ENCODE results near the gene VCAM1. TPM values are rescaled to one million over a fixed set of nuclear protein-coding genes. Genes with fewer than 3 reads are reported as not detected.

Gene VCAM1
- total and polyA plus RNA-seq, 2 of the 8 experiments (the other 6 are each of a cell fraction or from before 2014, with no cell fraction given), result 0.21 TPM; not detected in 1

GRCh38 chr1:100762461-100762860 is 42.9 kb downstream of the VCAM1 start:
- no peaks in the 10 kb centered on the region for H4K20me1 ChIP-seq (replicated peaks in 1 of 2; ENCODE audit: control insufficient read depth in 1 of 2, insufficient read depth in 2 of 2, low read length in 2 of 2)
- no peak overlapping the region for H3K18ac ChIP-seq (ENCODE audit: extremely low read depth, low read length)
- H2AFZ ChIP-seq (ENCODE audit: low read length), result no peak overlapping the region
- H3K56ac ChIP-seq (replicated peaks; ENCODE audit: insufficient read length, low read depth, low read length), result no peak overlapping the region
- H2BK15ac ChIP-seq (ENCODE audit: low read length), result no peak overlapping the region
- no peak overlapping the region for H2BK12ac ChIP-seq (ENCODE audit: low read depth, low read length)
- H2AK5ac ChIP-seq (ENCODE audit: low read depth, low read length), result no peak overlapping the region
- FAIRE-seq, result no peak
- no peak overlapping the region for H4K8ac ChIP-seq (ENCODE audit: extremely low read depth, insufficient read depth, low read length)
- no peaks in the 10 kb centered on the region for H3K9me3 ChIP-seq (ENCODE audit: insufficient read depth in 2 of 2, low read depth in 1 of 2, low read length in 1 of 2)
- no peaks in the 10 kb centered on the region for H3K36me3 ChIP-seq (ENCODE audit: control insufficient read depth in 2 of 4, insufficient read depth in 4 of 4, low read length in 3 of 4)
- no peak overlapping the region for H2BK120ac ChIP-seq (replicated peaks; ENCODE audit: low read depth, low read length)
- no peak overlapping the region for H3K27ac ChIP-seq (ENCODE audit: low read depth, low read length)
- no peak overlapping the region for H2BK5ac ChIP-seq (ENCODE audit: low read depth, low read length)
- CTCF ChIA-PET (ENCODE audit: partially characterized antibody), result no interaction called here
- H3K4me1 ChIP-seq (replicated peaks in 1 of 4; ENCODE audit: control insufficient read depth in 3 of 4, insufficient read depth in 4 of 4, low read length in 3 of 4), result no peaks in the 10 kb centered on the region
- H3K14ac ChIP-seq (ENCODE audit: insufficient read length), result no peak overlapping the region
- no peaks in the 10 kb centered on the region for H3K79me1 ChIP-seq (ENCODE audit: low read depth, low read length)
- H3K4me2 ChIP-seq (ENCODE audit: insufficient read depth in 1 of 2, low read depth in 2 of 2, low read length in 2 of 2), result no peak overlapping the region
- no peak for TF ChIP-seq RFX5 (IDR thresholded peaks at IDR 0.05; ENCODE audit: borderline replicate concordance, low read depth, low read length)
- POLR2A ChIA-PET (ENCODE audit: partially characterized antibody), result no interaction called here
- no peak overlapping the region for H3K9ac ChIP-seq (replicated peaks in 1 of 4; ENCODE audit: extremely low read depth in 1 of 4, low read depth in 3 of 4, low read length in 3 of 4)
- H3K79me2 ChIP-seq (ENCODE audit: control insufficient read depth in 1 of 2, insufficient read depth in 2 of 2, low read length in 2 of 2), result no peaks in the 10 kb centered on the region
- no peak overlapping the region for H2BK20ac ChIP-seq (ENCODE audit: low read length)
- no peak overlapping the region for H4K5ac ChIP-seq (ENCODE audit: insufficient read length, low read depth, low read length)
- no peak overlapping the region for H3K23ac ChIP-seq (ENCODE audit: insufficient read length)
- WGBS, 2 experiments (ENCODE audit: extremely low coverage in 1 of 2, insufficient coverage in 1 of 2, insufficient read length in 1 of 2, insufficient replicate concordance in 2 of 2, low coverage in 1 of 2, low lambda C conversion rate in 2 of 2, missing lambda C conversion rate in 1 of 2), result 70% methylated on average over 2 of the region's 2 CpGs; no CpG with 5 or more reads in 1 of the 2 experiments
- no peak for DNase-seq (ENCODE audit: low read depth in 1 of 2, low spot score in 2 of 2)
- no peak overlapping the region for H3K4ac ChIP-seq (replicated peaks; ENCODE audit: insufficient read length, low read depth, low read length)
- H3K4me3 ChIP-seq (ENCODE audit: extremely low read depth in 1 of 4, insufficient read depth in 2 of 4, low read depth in 3 of 4, low read length in 4 of 4), result no peak overlapping the region
- no peaks in the 10 kb centered on the region for H3K27me3 ChIP-seq (replicated peaks in 1 of 4; ENCODE audit: control insufficient read depth in 3 of 4, extremely low read depth in 1 of 4, insufficient read depth in 3 of 4, low read length in 3 of 4)
- no peaks in the 10 kb centered on the region for H3K23me2 ChIP-seq (ENCODE audit: low read depth, low read length)
- no peak overlapping the region for H4K91ac ChIP-seq (replicated peaks; ENCODE audit: insufficient read length, low read length)

Data from H1 (cell line).